HG02885 (cell line): Measurements from ENCODE around the gene PSMD9.
"Not testable (repeated sequence)": the region's sequence is repeated elsewhere in the genome, so short reads cannot be mapped to it uniquely, and the experiment has no call there.

Experiments
- ATAC-seq: cut with Tn5 transposase; IDR thresholded peaks from one replicate; pipeline ENCODE4 v1.9.1; 2021; ENCODE audit warnings: mild to moderate bottlenecking; ENCODE audit not compliant: unreplicated experiment, poor library complexity

Gene PSMD9

GRCh38 chr12:121888478-121889273 is at the start of gene PSMD9:
Gene PSMD9, plus strand, starts transcription at chr12:121888790. Its CDS starts 67 bp downstream, at chr12:121888857.
- ATAC-seq, result peak; percentile 92

GRCh38 chr12:121839106-121839992 is 49.2 kb upstream of the PSMD9 start:
- ATAC-seq, result peak; percentile 95

- ATAC-seq, result no peak
Observed at GRCh38 chr12:121839993-121840761, 48.4 kb upstream of the PSMD9 start.

GRCh38 chr12:121843236-121843982 is 45.2 kb upstream of the PSMD9 start:
- ATAC-seq, result no peak

GRCh38 chr12:121845701-121846100 is 42.9 kb upstream of the PSMD9 start:
- ATAC-seq, result no peak

- ATAC-seq, result no peak
Observed at GRCh38 chr12:121849211-121849610, 39.4 kb upstream of the PSMD9 start.

GRCh38 chr12:121849665-121850064 is 38.9 kb upstream of the PSMD9 start:
- ATAC-seq, result no peak

GRCh38 chr12:121852392-121852791 is 36.2 kb upstream of the PSMD9 start:
- not testable (repeated sequence) for ATAC-seq

- ATAC-seq, result no peak
Observed at GRCh38 chr12:121857322-121858246, 31.0 kb upstream of the PSMD9 start.

GRCh38 chr12:121858318-121858661 is 30.3 kb upstream of the PSMD9 start:
- no peak for ATAC-seq

GRCh38 chr12:121858662-121859572 is 29.7 kb upstream of the PSMD9 start, which contains the start of gene HPD:
Gene HPD, minus strand, starts transcription at chr12:121858859. Its CDS starts 36 bp downstream, at chr12:121858823.
- no peak for ATAC-seq

- ATAC-seq, result no peak
Observed at GRCh38 chr12:121860257-121860656, 28.3 kb upstream of the PSMD9 start.

GRCh38 chr12:121860699-121861098 is 27.9 kb upstream of the PSMD9 start:
- not testable (repeated sequence) for ATAC-seq

GRCh38 chr12:121861636-121862254 is 26.8 kb upstream of the PSMD9 start:
- no peak for ATAC-seq

GRCh38 chr12:121866331-121866730 is 22.3 kb upstream of the PSMD9 start:
- ATAC-seq, result no peak

- ATAC-seq, result not testable (repeated sequence)
Observed at GRCh38 chr12:121869229-121869628, 19.4 kb upstream of the PSMD9 start.

GRCh38 chr12:121871467-121871866 is 17.1 kb upstream of the PSMD9 start:
- no peak for ATAC-seq
